CD4-positive, alpha-beta T cell treated with Interleukin-17A for 1 hour (primary cell): Measurements from ENCODE around the gene UPP2.
A peak's percentile ranks its signal among the peaks of the same experiment; 100 is the strongest.

ENCODE experiments used
- DNase-seq: peaks from one replicate; pipeline ENCODE4 v3.0.0-alpha.2; 2020

The UPP2 gene

GRCh38 chr2:158142568-158143332 lies 41.1 kb downstream of the UPP2 start:
- peak; percentile 8 for DNase-seq

- no peak for DNase-seq
These were observed 42.2 kb downstream of the UPP2 start for GRCh38 chr2:158143703-158144360.

- no peak for DNase-seq
These were observed 43.4 kb downstream of the UPP2 start for GRCh38 chr2:158144914-158145625.

GRCh38 chr2:158153270-158154015 lies 51.8 kb downstream of the UPP2 start:
- DNase-seq = no peak

- no peak for DNase-seq
These were observed 52.9 kb downstream of the UPP2 start for GRCh38 chr2:158154596-158154995.

- DNase-seq = no peak
These were observed 71.0 kb downstream of the UPP2 start for GRCh38 chr2:158172719-158173118.

- no peak for DNase-seq
These were observed 72.8 kb downstream of the UPP2 start for GRCh38 chr2:158174495-158174894.

GRCh38 chr2:158174956-158175355 lies 73.3 kb downstream of the UPP2 start:
- DNase-seq = no peak

GRCh38 chr2:158178646-158179045 lies 77.0 kb downstream of the UPP2 start:
- no peak for DNase-seq

GRCh38 chr2:158179660-158180059 lies 78.0 kb downstream of the UPP2 start:
- DNase-seq = peak; percentile 3

GRCh38 chr2:158181171-158181570 lies 79.5 kb downstream of the UPP2 start:
- DNase-seq = no peak

GRCh38 chr2:158182676-158183295 lies 81.1 kb downstream of the UPP2 start:
- no peak for DNase-seq

- no peak for DNase-seq
These were observed 82.3 kb downstream of the UPP2 start for GRCh38 chr2:158184001-158184400.

- no peak for DNase-seq
These were observed 83.1 kb downstream of the UPP2 start for GRCh38 chr2:158184556-158185343.
